Neural cell (in vitro differentiated cells): ENCODE results near the gene ZNF574.

Source experiments
- EP300 ChIP-seq: fragments of 450-650 bp; conservative IDR thresholded peaks from 2 replicates; pipeline ENCODE4 v1.6.1; 2014; ENCODE audit warnings: antibody characterized with exemption, mild to moderate bottlenecking, moderate library complexity; ENCODE audit not compliant: poor library complexity, severe bottlenecking
- RAD21 ChIP-seq: fragments of 450-650 bp; conservative IDR thresholded peaks from 2 replicates; pipeline ENCODE4 v1.6.1; 2014; ENCODE audit warnings: antibody characterized with exemption, mild to moderate bottlenecking, moderate library complexity
- TF ChIP-seq, protein P1 (sequence below): fragments of 450-650 bp; IDR thresholded peaks from 2 replicates; pipeline ENCODE4 v1.5.1; 2014; ENCODE audit warnings: antibody characterized with exemption, mild to moderate bottlenecking, moderate library complexity; ENCODE audit not compliant: poor library complexity, severe bottlenecking

DNA sequence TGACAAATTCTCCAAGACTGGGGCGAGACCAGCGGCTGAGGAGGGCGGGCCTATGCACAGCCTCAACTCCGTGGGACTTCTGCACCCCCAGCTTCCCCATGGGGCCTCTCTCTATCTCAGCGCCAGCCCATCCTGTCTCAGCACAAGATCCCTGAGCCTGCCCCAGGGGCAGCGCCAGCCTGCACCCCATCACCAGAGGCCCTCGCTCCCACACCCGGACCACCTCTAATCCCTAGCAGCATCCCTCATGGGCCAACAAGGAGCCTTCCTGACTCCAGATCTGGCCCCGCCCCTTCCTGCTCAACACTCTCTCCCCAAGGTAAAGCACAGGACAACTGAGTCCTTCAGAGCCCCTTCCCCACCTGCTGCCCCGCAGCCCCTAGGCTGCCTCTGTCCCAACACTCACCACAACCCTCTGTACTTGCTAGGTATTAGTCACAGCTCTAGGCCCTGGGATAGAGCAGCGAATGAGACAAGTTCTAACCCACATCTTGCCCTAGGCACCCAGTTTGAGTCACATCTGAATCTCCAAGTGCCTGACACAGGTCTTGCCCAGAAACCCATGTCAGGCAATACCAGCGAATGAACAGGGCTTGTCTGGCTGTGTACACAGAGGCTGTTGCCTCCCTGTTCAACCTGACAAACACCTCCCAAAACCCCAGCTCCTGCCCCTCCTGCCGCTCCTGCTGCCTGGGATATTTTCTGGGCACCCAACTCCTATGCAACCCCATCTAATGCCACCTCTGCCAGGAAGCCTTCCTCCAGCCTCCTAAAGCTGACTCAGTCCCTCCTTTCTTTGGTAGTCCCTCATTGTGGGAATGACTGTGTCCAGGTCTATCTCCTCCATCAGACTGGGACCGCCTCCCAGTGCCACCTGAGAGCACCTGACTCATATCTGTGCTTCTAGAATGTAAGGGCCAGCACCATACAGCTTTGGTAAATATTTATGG is 24.5 kb upstream of the ZNF574 start:
- TF ChIP-seq, protein P1, sequence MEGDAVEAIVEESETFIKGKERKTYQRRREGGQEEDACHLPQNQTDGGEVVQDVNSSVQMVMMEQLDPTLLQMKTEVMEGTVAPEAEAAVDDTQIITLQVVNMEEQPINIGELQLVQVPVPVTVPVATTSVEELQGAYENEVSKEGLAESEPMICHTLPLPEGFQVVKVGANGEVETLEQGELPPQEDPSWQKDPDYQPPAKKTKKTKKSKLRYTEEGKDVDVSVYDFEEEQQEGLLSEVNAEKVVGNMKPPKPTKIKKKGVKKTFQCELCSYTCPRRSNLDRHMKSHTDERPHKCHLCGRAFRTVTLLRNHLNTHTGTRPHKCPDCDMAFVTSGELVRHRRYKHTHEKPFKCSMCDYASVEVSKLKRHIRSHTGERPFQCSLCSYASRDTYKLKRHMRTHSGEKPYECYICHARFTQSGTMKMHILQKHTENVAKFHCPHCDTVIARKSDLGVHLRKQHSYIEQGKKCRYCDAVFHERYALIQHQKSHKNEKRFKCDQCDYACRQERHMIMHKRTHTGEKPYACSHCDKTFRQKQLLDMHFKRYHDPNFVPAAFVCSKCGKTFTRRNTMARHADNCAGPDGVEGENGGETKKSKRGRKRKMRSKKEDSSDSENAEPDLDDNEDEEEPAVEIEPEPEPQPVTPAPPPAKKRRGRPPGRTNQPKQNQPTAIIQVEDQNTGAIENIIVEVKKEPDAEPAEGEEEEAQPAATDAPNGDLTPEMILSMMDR = no peak
- TF ChIP-seq EP300 (no peak), RAD21 (no peak)
